Measurements from ENCODE around the gene MFSD8. TPM values are rescaled to one million over a fixed set of nuclear protein-coding genes. Genes with fewer than 3 reads are reported as not detected.
"Not testable (repeated sequence)": the region's sequence is repeated elsewhere in the genome, so short reads cannot be mapped to it uniquely, and the experiment has no call there.

MFSD8 gene
- total and polyA plus RNA-seq, 8 donors, result 10.8 to 18.4 (median 13.5) TPM

DNA sequence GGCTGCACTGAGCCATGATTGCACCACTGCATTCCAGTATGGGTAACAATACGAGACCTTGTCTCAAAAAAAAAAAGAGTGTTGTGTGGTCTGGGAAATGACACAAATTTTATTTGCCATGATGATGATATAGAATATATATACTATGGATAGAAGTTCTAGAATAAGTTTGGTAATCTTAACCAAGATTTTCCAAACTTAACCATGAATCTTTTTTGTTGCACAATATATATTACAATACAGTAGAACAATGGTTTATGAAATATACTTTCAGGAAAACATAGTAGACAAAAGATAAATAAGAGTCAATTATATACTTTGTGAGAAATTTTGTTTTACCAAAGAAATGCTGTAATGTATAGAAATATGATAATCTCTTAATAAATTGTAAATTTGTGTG is 34.8 kb downstream of the MFSD8 start:
- ATAC-seq (no peak), DNase-seq (no peak), FAIRE-seq (no peak)
- intact Hi-C loops (cut with DNase I), result no loop called here
- WGBS, 2 donors, result 93 to 96% methylated on average over 1 of the region's 1 CpG
- TF ChIP-seq, protein P1, sequence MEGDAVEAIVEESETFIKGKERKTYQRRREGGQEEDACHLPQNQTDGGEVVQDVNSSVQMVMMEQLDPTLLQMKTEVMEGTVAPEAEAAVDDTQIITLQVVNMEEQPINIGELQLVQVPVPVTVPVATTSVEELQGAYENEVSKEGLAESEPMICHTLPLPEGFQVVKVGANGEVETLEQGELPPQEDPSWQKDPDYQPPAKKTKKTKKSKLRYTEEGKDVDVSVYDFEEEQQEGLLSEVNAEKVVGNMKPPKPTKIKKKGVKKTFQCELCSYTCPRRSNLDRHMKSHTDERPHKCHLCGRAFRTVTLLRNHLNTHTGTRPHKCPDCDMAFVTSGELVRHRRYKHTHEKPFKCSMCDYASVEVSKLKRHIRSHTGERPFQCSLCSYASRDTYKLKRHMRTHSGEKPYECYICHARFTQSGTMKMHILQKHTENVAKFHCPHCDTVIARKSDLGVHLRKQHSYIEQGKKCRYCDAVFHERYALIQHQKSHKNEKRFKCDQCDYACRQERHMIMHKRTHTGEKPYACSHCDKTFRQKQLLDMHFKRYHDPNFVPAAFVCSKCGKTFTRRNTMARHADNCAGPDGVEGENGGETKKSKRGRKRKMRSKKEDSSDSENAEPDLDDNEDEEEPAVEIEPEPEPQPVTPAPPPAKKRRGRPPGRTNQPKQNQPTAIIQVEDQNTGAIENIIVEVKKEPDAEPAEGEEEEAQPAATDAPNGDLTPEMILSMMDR (IDR thresholded peaks at IDR 0.05), result no peak
- no peak overlapping the region for H3K27ac ChIP-seq
- H3K27me3 ChIP-seq, result no peaks in the 10 kb centered on the region
- H3K4me1 ChIP-seq, result no peaks in the 10 kb centered on the region
- no peaks in the 10 kb centered on the region for H3K9me3 ChIP-seq
- no peaks in the 10 kb centered on the region for H3K36me3 ChIP-seq
- H3K4me3 ChIP-seq, result no peak overlapping the region

DNA sequence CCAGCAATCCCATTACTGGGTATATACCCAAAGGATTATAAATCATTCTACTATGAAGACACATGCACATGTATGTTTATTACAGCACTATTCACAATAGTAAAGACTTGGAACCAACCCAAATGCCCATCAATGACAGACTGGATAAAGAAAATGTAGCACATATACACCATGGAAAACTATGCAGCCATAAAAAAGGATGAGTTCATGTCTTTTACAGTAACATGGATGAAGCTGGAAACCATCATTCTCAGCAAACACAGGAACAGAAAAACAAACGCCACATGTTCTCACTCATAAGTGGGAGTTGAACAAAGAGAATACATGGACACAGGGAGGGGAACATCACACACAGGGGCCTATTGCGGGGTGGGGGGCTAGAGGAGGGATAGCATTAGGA is 39.3 kb downstream of the MFSD8 start:
- H3K36me3 ChIP-seq; H3K9me3 ChIP-seq; H3K4me3 ChIP-seq; intact Hi-C loops (cut with DNase I); H3K4me1 ChIP-seq; H3K27me3 ChIP-seq; DNase-seq; H3K27ac ChIP-seq; ATAC-seq; FAIRE-seq: not testable (repeated sequence)
- 98 to 100% methylated on average over 2 of the region's 2 CpGs for WGBS, 2 donors

DNA sequence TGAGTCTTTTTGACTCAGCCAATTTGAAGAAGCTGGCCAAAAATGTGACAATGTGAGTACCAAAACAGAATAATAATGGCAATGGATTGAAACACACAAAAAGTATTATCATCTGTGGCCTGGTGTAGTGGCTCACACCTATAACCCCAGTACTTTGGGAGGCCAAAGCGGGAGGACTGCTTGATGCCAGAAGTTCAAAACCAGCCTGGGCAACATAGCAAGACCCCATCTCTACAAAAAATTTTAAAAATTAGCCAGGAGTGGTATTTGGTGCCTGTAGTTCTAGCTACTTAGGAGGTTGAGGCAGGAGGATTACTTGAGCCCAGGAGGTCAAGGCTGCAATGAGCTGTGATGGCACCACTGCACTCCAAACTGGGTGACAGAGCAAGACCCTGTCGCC is 42.7 kb downstream of the MFSD8 start:
- intact Hi-C loops (cut with DNase I), result no loop called here
- H3K9me3 ChIP-seq, result no peaks in the 10 kb centered on the region
- H3K27ac ChIP-seq, result no peak overlapping the region
- no peaks in the 10 kb centered on the region for H3K4me1 ChIP-seq
- H3K4me3 ChIP-seq, result no peak overlapping the region
- FAIRE-seq (no peak), ATAC-seq (no peak), DNase-seq (no peak)
- H3K27me3 ChIP-seq, result no peaks in the 10 kb centered on the region
- WGBS, 2 donors, result 97 to 100% methylated on average over 2 of the region's 2 CpGs
- TF ChIP-seq, protein P1 (IDR thresholded peaks at IDR 0.05), result no peak
- peaks cover 0 to 20% (median 0%) of the 10 kb centered on the region in 3 donors for H3K36me3 ChIP-seq

DNA sequence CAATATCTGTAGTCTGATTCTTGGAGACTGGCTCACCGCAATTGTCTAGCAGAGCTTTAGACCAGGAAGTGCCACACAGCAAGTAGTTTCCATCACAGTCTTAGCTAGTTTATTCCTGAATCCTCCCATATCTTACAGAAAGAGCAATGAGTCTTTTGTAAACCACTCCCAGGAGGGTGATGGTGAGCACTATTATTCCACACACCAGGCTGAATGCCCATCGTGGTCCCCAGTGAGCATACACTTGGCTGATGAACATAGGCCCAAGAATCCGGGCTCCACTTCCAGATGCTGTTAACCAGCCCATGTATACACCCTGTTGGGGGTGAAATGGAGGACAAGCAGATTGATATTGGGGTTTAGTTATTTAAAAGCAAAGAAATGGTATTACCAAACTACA is 44.5 kb downstream of the MFSD8 start:
- TF ChIP-seq, protein P1 (IDR thresholded peaks at IDR 0.05), result no peak
- Histone ChIP-seq H3K4me1 (no peaks in the 10 kb centered on the region), H3K4me3 (no peak overlapping the region), H3K27me3 (no peaks in the 10 kb centered on the region), H3K9me3 (no peaks in the 10 kb centered on the region), H3K27ac (no peak overlapping the region), H3K36me3 (peaks cover 0 to 23% (median 0%) of the 10 kb centered on the region in 3 donors)
- WGBS, 2 donors, result 90 to 96% methylated on average over 3 of the region's 3 CpGs
- DNase-seq (no peak), FAIRE-seq (no peak), ATAC-seq (no peak)
- intact Hi-C loops (cut with DNase I), result no loop called here

DNA sequence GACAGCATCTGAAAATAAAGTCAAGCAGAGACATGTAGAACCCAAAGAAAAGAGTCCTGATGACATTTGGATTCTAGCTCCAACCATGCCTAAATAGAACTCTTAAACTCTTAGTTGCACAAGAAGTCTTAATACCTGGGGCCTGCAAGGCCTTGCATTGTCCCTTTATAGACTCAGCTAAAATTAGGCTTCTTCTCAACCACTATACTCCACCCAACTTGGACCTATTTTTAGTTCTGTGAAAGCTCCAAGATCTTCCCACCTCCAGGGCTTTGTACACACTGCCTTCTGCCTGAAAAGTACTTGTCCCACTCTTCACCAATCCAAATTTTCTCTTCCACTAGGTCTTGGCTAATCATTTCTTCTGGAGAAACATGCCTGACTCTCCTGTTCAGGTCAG is 47.8 kb downstream of the MFSD8 start:
- TF ChIP-seq, protein P1 (IDR thresholded peaks at IDR 0.05), result no peak
- intact Hi-C loops (cut with DNase I), result no loop called here
- Histone ChIP-seq H3K4me1 (no peaks in the 10 kb centered on the region), H3K9me3 (no peaks in the 10 kb centered on the region), H3K27me3 (no peaks in the 10 kb centered on the region), H3K4me3 (no peak overlapping the region), H3K27ac (no peak overlapping the region), H3K36me3 (peaks cover 0 to 23% (median 0%) of the 10 kb centered on the region in 3 donors)
- ATAC-seq, result no peak
- no peak for FAIRE-seq
- DNase-seq, result no peak

DNA sequence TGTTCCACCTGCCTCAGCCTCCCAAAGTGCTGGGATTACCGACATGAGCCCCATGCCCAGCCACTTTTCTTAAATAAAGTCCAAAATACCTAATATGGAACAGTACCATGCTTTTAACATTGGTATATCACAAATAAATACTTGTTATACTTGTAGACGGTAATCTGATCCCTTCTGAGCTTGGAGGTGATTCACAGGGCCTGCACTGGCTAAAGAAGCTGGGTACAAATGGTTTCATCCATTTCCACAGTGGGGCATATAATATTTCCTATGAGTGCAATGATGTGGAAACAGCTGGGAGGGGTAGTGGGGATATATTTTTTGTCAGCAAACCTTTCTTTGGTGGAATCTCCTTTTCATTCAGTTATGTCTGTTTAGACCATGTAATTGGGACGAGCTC is 48.5 kb downstream of the MFSD8 start:
- peaks cover 0 to 23% (median 0%) of the 10 kb centered on the region in 3 donors for H3K36me3 ChIP-seq
- H3K4me1 ChIP-seq, result no peaks in the 10 kb centered on the region
- no peak overlapping the region for H3K4me3 ChIP-seq
- H3K9me3 ChIP-seq, result no peaks in the 10 kb centered on the region
- DNase-seq (no peak), ATAC-seq (no peak), FAIRE-seq (no peak)
- intact Hi-C loops (cut with DNase I), result no loop called here
- TF ChIP-seq, protein P1 (IDR thresholded peaks at IDR 0.05), result no peak
- no peak overlapping the region for H3K27ac ChIP-seq
- 94 to 96% methylated on average over 3 of the region's 3 CpGs for WGBS, 2 donors
- H3K27me3 ChIP-seq, result no peaks in the 10 kb centered on the region

Measured in pancreas (tissue), 10 donors.